AG08396 (cell line): Measurements from ENCODE around the gene PDZD11.
"Not testable (repeated sequence)": the region's sequence is repeated elsewhere in the genome, so short reads cannot be mapped to it uniquely, and the experiment has no call there.

ENCODE experiments used
- DNase-seq: peaks from one replicate; pipeline ENCODE4 v3.0.0; 2012; ENCODE audit warnings: low spot score, mixed read lengths

Gene PDZD11

GRCh38 chrX:70289793-70290770 is at the start of gene PDZD11, which contains the start of gene KIF4A:
PDZD11 (minus strand) TSS chrX:70289927; CDS start chrX:70289341, 586 bp downstream.
KIF4A (plus strand) TSS chrX:70290104; CDS start chrX:70290459, 355 bp downstream.
- DNase-seq = peak; percentile 94

- DNase-seq = no peak
These were observed 48.6 kb upstream of the PDZD11 start for GRCh38 chrX:70338290-70338689.

GRCh38 chrX:70336767-70337166 is 47.0 kb upstream of the PDZD11 start:
- DNase-seq = no peak

- DNase-seq = no peak
These were observed 42.9 kb upstream of the PDZD11 start for GRCh38 chrX:70332600-70332999.

GRCh38 chrX:70331161-70331560 is 41.4 kb upstream of the PDZD11 start:
- no peak for DNase-seq

GRCh38 chrX:70324326-70324725 is 34.6 kb upstream of the PDZD11 start:
- no peak for DNase-seq

GRCh38 chrX:70323628-70324027 is 33.9 kb upstream of the PDZD11 start:
- not testable (repeated sequence) for DNase-seq

GRCh38 chrX:70322784-70323183 is 33.1 kb upstream of the PDZD11 start:
- no peak for DNase-seq

- DNase-seq = no peak
These were observed 23.8 kb upstream of the PDZD11 start for GRCh38 chrX:70313503-70313902.

GRCh38 chrX:70301716-70302115 is 12.0 kb upstream of the PDZD11 start:
- no peak for DNase-seq

GRCh38 chrX:70293621-70294020 is 3.9 kb upstream of the PDZD11 start:
- no peak for DNase-seq

GRCh38 chrX:70292788-70293187 is 3.1 kb upstream of the PDZD11 start:
- DNase-seq = no peak

GRCh38 chrX:70289168-70289792 is 447 bp downstream of the PDZD11 start:
- peak; percentile 28 for DNase-seq

- no peak for DNase-seq
These were observed 7.8 kb downstream of the PDZD11 start, which contains the start of gene RAB41 for GRCh38 chrX:70281951-70282350. RAB41 (plus strand) TSS chrX:70282172; CDS start chrX:70282218, 46 bp downstream.

GRCh38 chrX:70280573-70280972 is 9.2 kb downstream of the PDZD11 start:
- no peak for DNase-seq

GRCh38 chrX:70279081-70279480 is 10.6 kb downstream of the PDZD11 start:
- DNase-seq = no peak

- DNase-seq = not testable (repeated sequence)
These were observed 15.7 kb downstream of the PDZD11 start for GRCh38 chrX:70274029-70274428.

- no peak for DNase-seq
These were observed 21.7 kb downstream of the PDZD11 start, which contains the start of gene ARR3 for GRCh38 chrX:70268034-70268433. ARR3 (plus strand) TSS chrX:70268334; CDS start chrX:70269386, 1,052 bp downstream.

GRCh38 chrX:70264784-70265183 is 24.9 kb downstream of the PDZD11 start:
- DNase-seq = no peak

GRCh38 chrX:70262952-70263567 is 26.7 kb downstream of the PDZD11 start:
- peak; percentile 36 for DNase-seq

- DNase-seq = no peak
These were observed 29.6 kb downstream of the PDZD11 start, which contains the start of gene P2RY4 for GRCh38 chrX:70260104-70260503. P2RY4 (minus strand) TSS chrX:70260204; CDS start chrX:70259624, 580 bp downstream.
